Measurements from ENCODE around the gene ANP32A. TPM values are rescaled to one million over a fixed set of nuclear protein-coding genes. Genes with fewer than 3 reads are reported as not detected.

ANP32A gene
- total and polyA plus RNA-seq, 2 donors: 56.3 to 80.1 TPM

- no peak for DNase-seq (ENCODE audit: extremely low spot score)
- no peaks in the 10 kb centered on the region for H3K4me1 ChIP-seq (ENCODE audit: insufficient read depth)
- 23% methylated on average over 8 of the region's 8 CpGs for WGBS
- no peaks in the 10 kb centered on the region for H3K36me3 ChIP-seq (ENCODE audit: insufficient read depth)
- H3K4me3 ChIP-seq (ENCODE audit: low read depth, low read length): no peak overlapping the region
- H3K27ac ChIP-seq (ENCODE audit: low read depth): no peak overlapping the region
Measured at GRCh38 chr15:68729789-68730411, 90.8 kb downstream of the ANP32A start.

Small RNA genes lying within 50 kb of the gene (small RNA-seq; reads per million reads assigned to genes)
- not detected for gene MIR4312

Other genes starting within 250 kb of the ANP32A start
- 4.2 TPM for gene CORO2B, start 241.9 kb downstream of the ANP32A start, total RNA-seq
- gene CORO2B, start 241.9 kb downstream of the ANP32A start, polyA plus RNA-seq: 6.4 TPM
- gene SPESP1, start 109.6 kb upstream of the ANP32A start, total RNA-seq: 1.2 TPM
- gene SPESP1, start 109.6 kb upstream of the ANP32A start, polyA plus RNA-seq: 5.7 TPM
- gene NOX5, start 193.8 kb upstream of the ANP32A start, total RNA-seq: 0.16 TPM
- gene NOX5, start 193.8 kb upstream of the ANP32A start, polyA plus RNA-seq: 0.19 TPM